GM19328 (cell line): Measurements from ENCODE around the gene FCHO1.

Source experiments
- ATAC-seq: cut with Tn5 transposase; IDR thresholded peaks from one replicate; pipeline ENCODE4 v1.9.1; 2021; ENCODE audit warnings: mild to moderate bottlenecking, moderate library complexity; ENCODE audit not compliant: unreplicated experiment

Gene FCHO1

DNA sequence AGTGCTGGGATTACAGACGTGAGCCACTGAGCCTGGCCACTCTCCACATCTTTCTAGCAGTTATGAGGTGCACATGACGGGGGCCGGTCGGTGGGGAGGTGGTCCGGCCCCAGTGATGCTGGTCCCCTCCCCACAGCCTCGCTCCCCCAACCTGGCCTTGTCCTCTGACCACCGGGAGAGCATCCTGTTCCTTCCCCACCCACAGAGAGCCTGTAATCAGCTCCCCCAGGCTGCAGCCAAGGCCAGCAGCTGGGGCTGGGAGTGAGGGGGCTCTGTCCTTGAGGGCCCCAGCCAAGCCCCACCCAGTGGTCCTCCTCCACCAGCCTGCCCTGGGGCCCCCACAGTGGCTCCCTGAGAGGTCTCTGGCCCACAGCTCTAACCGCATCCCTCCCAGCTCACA is 73.1 kb downstream of the FCHO1 start:
- ATAC-seq = no peak

DNA sequence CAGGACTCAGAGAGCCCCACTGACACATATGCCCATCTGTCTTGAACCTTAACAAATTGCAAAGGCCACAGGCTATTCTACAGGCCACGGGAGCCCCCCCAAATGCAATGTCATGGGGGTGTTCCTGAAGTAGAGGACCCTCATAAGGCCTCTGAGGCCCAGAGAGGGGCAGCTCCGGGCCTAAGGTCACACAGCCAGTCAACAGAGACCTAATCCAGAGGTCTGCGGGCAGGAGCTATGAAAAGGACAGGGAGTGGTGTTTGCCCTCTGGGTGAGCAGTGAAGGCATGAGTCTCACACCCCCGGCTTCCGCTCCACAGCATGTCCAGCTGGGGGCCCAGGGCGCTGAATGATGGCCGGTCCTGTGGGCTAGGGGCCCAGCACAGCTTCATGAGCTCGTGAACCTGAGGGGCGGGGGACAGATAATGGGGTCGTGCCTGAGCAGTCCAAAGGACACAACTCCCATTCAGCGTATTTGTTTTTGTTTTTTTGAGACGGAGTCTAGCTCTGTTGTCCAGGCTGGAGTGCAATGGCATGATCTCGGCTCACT is 75.3 kb downstream of the FCHO1 start:
- no peak for ATAC-seq

DNA sequence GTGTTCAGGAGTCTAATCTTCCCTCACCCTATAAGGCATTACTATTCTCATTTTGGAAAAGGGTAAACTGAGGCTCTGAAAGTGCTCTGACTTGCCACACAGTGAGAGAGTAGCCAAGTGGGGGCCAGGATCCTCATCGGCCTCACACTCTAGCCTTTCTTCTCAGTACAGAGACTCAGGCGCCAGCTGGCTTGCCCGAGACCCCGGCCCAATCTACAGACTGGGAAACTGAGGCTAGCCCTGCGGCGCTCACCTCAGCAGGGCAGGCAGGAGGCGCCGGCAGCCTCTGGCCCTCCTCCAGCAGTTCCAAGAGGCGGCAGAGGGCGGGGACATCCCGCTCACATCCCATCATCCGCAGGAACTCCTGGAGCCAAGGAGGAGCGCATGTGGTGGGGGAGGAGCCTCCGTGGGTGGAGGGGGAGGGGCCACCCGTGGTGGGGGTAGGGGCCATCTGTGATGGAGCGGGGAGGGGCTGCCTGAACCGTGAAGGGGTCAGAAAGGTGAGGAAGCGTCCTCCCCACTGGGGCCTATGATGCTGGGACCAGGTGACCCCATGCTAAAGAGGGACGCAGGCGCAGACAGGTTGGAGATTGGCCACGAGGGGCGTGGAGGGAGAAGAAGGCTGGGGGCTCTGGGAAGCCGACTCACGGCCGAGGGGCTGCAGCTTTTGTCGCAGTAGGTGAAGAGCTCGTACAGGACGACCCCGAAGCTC is 78.7 kb downstream of the FCHO1 start:
- ATAC-seq = no peak

DNA sequence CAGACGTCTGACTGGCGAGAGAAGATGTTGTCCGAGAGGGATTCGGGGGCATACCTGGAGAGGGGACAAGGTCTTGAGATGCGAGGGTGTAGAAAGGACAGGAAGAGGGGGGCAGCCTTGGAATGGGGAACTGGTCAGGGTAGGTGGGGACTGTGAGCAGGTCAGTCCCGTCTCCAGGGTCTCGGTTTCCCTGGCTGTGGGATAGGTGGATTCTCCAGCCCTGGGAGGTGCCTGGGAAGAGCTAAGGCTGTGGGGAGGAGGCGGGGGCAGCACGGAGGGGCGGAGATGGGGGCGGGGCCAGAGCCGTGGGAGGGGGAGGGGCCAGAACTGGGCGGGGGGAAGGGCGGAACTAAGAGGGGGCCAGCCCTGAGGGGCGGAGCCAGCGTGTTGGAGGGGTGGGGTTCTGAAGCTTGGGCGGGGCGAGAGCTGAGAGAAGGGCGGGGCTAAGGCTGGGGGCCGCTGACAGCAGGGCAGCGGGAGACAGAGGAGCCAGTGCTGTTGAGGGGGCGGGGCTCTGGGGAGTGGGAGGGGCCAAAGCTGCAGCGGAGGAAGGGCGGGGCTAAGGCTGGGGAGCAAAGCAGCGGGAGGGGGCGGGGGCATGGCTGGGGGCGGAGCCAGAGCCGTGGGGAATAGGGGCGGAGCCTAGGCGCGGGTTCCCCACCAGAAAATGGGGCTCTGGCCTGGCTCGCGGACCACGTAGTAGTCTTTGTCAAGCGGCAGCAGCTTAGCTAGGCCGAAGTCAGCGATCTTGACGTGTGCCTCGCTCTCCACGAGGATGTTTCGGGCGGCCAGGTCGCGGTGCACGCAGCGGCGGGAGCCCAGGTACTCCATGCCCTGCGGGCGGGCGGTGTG is 79.5 kb downstream of the FCHO1 start:
- ATAC-seq = no peak

DNA sequence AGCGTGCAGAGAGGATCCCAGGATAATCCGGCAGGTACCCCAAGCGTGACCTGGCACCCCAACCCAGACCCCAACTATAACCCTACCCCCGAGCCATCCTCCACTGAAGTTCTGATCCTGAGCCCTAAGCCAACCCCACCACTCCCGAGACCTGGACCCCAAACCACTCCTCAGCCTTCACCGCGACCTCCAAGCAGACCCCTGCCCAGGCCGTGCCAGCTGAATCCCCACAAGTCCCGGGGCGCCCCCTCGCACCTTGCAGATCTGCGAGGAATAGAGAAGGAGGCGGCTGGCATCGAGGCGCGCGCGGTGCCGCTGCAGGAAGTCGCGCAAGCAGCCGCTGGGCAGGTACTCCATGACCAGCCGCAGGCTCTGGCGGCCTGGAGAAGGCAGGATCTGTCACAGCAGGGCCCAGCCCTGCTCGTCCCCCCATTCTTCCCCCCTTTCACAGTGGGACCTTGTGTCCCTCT is 80.2 kb downstream of the FCHO1 start:
- no peak for ATAC-seq

DNA sequence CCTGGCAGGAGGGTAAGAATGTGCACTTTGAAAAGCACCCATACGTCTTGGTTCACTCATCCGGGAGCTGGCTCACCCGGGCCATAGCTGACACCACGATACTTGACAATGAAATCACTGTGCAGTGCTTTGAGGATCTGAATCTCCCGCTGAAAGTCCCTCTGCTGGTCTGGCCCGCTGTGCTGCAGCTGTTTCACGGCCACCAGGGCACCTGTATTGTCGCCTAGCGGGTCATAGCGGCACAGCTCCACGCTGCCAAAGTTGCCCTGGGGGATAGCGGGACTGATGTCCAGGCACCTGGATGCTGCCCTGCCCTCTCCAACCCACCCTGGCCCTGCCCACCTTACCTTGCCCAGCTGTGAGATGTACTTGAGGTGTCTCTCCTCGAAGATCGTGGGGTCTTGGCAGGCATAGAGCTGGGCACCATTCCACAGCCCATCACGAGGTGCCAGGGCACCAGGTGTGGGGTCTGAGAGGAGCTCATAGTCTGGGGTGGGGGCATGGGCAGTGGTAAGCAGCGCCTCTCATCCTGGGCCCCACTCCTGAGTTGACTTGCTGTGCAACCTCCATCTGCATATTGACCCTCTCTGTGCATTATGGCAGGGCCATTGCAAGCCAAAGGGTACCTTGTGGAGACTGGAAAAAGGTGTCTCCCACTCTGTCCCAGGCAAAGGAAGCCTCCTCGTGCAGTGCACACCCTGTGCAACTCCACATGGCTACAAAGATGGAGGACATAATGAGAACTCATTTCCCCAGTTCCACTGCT is 81.3 kb downstream of the FCHO1 start:
- ATAC-seq = no peak

DNA sequence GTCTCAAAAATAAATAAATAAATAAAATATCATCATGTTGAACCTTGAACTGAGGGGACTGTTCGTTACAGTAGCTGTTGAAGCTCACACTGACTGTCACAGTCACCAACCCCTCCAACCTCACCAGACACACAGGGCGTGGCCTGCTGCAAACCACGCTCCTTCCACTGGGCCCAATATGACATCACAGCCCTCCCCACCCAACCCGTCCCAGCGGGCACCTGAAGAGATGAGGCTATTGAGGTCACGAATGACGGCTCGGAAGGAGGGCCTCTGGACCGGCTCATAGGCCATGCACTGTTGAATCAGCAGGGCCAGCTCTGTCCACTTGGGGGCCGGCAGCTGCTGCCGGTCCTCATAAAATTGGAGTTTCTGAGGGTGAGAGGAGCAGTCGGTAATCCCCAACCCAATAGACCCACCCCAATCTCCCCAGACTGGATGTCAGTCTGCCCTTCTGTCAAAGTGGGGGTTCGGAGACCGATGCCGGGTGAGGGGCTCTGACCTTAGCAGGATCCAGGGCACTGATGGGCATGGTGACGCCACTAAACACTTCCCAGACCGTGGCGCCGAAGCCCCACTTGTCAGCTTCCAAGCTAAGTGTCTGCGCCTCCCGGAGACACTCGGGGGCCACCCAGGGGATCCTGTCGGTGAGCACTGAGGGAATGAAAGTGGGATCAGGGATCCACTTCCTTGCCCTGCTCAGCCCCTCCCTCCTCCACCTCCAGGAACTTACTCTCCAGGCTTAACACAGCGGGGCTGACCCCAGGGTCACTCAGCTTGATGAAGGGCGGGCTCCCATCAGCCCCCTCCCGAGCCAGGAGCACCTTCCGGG is 83.3 kb downstream of the FCHO1 start:
- ATAC-seq = no peak

DNA sequence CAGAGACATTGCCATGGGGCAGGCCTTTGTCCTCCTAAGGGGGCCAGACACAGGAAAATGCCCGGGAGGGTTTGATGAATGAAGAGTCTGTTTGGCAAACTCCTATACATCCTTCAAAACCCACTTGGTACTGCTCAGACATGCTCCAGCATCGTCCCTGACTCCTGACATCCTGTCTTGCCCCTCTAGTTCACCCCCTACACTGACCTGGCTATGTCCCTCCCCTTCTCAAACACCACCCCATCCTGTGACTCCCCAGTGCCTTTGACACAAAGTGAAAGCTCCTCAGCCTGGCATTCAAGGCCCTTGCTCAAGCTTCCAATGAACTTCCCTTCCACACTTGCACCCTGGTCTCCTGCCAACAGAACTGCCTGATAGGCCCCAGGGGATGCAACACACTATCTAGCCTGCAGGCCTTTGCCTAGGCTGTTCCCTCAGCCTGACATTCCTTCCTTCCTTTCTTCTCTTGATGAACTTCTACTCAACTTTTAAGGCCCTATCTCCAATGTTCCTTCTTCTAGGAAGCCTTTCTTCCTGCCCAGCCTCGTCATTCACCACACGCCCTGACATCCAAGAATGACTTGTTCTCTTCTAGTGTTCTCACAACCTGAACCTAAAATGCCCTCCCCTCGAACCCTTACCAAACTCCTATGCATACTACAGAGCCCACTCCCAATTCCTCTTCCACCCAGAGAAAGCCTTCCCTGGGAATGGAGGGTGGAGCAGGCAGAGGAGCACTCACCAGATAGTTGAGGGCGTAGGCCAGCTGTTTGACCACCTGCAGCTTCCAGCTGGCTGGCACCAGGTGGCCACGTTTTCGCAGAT is 84.1 kb downstream of the FCHO1 start:
- ATAC-seq = no peak

DNA sequence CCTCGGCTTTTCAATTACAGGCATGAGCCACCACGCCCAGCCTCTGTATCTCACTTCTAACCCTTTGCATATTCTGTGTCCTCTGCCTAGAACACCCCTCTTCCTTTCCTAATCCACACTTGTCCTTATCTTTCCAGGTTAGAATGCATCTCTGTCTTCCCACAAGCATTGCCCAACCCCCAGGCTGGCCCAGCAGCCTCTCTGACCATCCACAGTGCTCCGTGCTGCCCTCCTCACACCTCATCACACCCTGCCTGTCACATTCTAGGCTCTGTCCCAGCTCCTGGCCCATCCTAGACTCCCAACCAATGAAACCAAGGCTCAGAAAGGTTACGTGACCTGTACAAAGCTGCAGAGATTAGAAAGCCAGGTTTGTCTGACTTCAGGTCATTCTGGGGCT is 85.3 kb downstream of the FCHO1 start:
- no peak for ATAC-seq

DNA sequence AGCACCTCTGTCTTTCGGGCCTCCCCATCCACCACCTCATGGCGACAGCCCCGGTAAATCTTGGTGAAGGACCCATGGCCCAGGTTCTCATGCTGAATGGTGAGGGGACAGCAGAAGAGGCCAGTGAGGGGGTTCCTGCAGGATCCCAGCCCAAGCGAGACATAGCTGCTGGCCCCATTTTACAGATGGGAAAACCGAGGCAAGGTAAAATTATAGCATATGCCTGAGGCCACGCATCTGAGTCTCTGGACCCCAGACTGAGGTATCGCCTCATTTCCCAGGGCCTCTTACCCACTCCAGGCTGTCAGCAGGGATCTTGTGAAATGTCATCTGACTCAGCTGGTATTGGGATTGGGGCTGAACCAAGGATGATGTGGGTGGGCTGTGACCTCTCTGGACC is 86.7 kb downstream of the FCHO1 start:
- no peak for ATAC-seq
